Measurements from ENCODE around the gene MAD1L1.

MAD1L1 gene

DNA sequence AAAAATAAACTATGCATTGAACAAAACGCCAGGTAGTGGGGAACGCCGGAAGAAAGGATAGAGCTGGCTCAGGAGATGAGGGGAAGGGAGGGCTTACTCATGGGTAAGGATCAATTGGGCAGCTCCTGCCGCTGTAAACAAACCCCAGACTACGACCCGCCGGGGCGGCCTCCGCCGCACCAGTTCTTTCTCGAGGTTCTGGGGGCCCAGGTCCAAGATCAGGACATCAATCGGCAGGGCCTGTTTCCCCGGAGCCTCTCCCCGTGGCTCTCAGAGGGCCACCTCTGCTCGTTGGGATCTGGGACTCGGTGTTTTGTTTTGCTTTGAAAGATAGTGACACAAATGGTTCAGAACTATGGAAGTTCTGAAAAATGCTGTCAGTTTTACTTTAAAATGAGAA is 422.2 kb downstream of the MAD1L1 start:
- Histone ChIP-seq H3K4me3 (ENCODE audit: low read length) (no peak overlapping the region), H4K20me1 (ENCODE audit: control insufficient read depth, insufficient read depth, low read depth, low read length) (no peaks in the 10 kb centered on the region)

DNA sequence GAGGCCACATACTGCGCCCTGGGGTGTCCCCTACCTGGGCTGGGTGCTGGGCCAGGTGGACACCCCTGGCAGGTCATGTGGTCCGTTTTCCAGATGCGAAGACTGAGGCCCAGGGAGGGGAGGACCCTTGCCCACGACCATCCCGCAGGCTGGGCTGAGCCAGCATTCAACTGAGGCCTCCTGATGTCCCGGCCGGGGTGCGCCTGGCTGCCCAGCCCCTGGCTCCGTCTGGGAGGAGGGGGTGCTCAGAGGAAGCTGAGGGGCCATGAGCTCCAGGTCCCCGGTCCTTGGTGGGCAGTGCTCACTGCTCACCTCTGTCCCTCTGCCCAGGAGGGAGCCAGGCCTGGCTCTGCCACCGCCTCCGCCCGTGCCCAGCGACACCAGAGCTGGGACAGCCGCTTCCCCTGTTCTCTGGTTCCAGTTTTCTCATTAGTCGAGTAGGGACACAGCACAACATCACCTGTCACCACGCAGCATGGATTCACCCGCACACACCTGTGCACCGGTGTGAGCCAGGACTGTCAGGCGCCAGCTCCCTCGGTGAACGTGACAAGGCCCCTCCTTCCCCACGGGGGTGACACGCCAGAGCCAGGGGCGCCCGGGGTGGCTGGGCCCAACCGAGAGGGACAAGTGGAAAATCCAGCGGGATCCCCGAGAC is 423.0 kb downstream of the MAD1L1 start:
- Histone ChIP-seq H3K4me1 (ENCODE audit: control insufficient read depth, low read length) (no peaks in the 10 kb centered on the region), H3K27ac (ENCODE audit: low read depth, low read length) (no peak overlapping the region), H3K4me2 (ENCODE audit: low read length) (no peak overlapping the region), H3K79me2 (ENCODE audit: control insufficient read depth, low read length) (no peaks in the 10 kb centered on the region), H3K9me2 (replicated peaks; ENCODE audit: control insufficient read depth, low read length) (no peaks in the 10 kb centered on the region), H3K36me3 (ENCODE audit: control insufficient read depth, low read length) (no peaks in the 10 kb centered on the region), H3K9me3 (ENCODE audit: control insufficient read depth, insufficient read depth, low read length) (no peaks in the 10 kb centered on the region), H3K27me3 (ENCODE audit: control insufficient read depth, low read length) (no peaks in the 10 kb centered on the region), H4K20me1 (ENCODE audit: control insufficient read depth, insufficient read depth, low read depth, low read length) (no peaks in the 10 kb centered on the region), H3K4me3 (ENCODE audit: low read length) (no peak overlapping the region), H3F3A (ENCODE audit: control insufficient read depth, insufficient read depth) (no peaks in the 10 kb centered on the region)
- no peak for TF ChIP-seq CTCF (IDR thresholded peaks at IDR 0.05; ENCODE audit: low read depth, low read length, poor library complexity, severe bottlenecking)

More for the DNA sequence above, 422.2 kb downstream of the MAD1L1 start:
- H3K36me3 ChIP-seq (ENCODE audit: control insufficient read depth, low read length) = no peaks in the 10 kb centered on the region
- no peaks in the 10 kb centered on the region for H3F3A ChIP-seq (ENCODE audit: control insufficient read depth, insufficient read depth)
- H3K4me2 ChIP-seq (ENCODE audit: low read length) = no peak overlapping the region
- H3K4me1 ChIP-seq (ENCODE audit: control insufficient read depth, low read length) = no peaks in the 10 kb centered on the region
- no peaks in the 10 kb centered on the region for H3K9me2 ChIP-seq (replicated peaks; ENCODE audit: control insufficient read depth, low read length)
- no peaks in the 10 kb centered on the region for H3K27me3 ChIP-seq (ENCODE audit: control insufficient read depth, low read length)
- H3K9me3 ChIP-seq (ENCODE audit: control insufficient read depth, insufficient read depth, low read length) = no peaks in the 10 kb centered on the region
- H3K79me2 ChIP-seq (ENCODE audit: control insufficient read depth, low read length) = no peaks in the 10 kb centered on the region
- no peak for TF ChIP-seq EZH2phosphoT487 (IDR thresholded peaks at IDR 0.05; ENCODE audit: borderline replicate concordance, low read length)
- no peak for TF ChIP-seq CTCF (IDR thresholded peaks at IDR 0.05; ENCODE audit: low read depth, low read length, poor library complexity, severe bottlenecking)
- H3K27ac ChIP-seq (ENCODE audit: low read depth, low read length) = no peak overlapping the region

- H3K36me3 ChIP-seq (ENCODE audit: control insufficient read depth, low read length) = no peaks in the 10 kb centered on the region
- no peaks in the 10 kb centered on the region for H3K27me3 ChIP-seq (ENCODE audit: control insufficient read depth, low read length)
- TF ChIP-seq CTCF (IDR thresholded peaks at IDR 0.05; ENCODE audit: low read depth, low read length, poor library complexity, severe bottlenecking) = no peak
- no peak for TF ChIP-seq EZH2phosphoT487 (IDR thresholded peaks at IDR 0.05; ENCODE audit: borderline replicate concordance, low read length)
- H3K4me3 ChIP-seq (ENCODE audit: low read length) = no peak overlapping the region
- no peaks in the 10 kb centered on the region for H3K9me3 ChIP-seq (ENCODE audit: control insufficient read depth, insufficient read depth, low read length)
- no peaks in the 10 kb centered on the region for H3K4me1 ChIP-seq (ENCODE audit: control insufficient read depth, low read length)
- no peaks in the 10 kb centered on the region for H3F3A ChIP-seq (ENCODE audit: control insufficient read depth, insufficient read depth)
- no peaks in the 10 kb centered on the region for H3K9me2 ChIP-seq (replicated peaks; ENCODE audit: control insufficient read depth, low read length)
- no peak overlapping the region for H3K4me2 ChIP-seq (ENCODE audit: low read length)
- H3K79me2 ChIP-seq (ENCODE audit: control insufficient read depth, low read length) = no peaks in the 10 kb centered on the region
- no peaks in the 10 kb centered on the region for H4K20me1 ChIP-seq (ENCODE audit: control insufficient read depth, insufficient read depth, low read depth, low read length)
- no peak overlapping the region for H3K27ac ChIP-seq (ENCODE audit: low read depth, low read length)
These were observed 423.7 kb downstream of the MAD1L1 start for GRCh38 chr7:1809070-1809469.
